Upper lobe of left lung (tissue), 4 donors: ENCODE data around the gene SWI5.

Experiments used
- POLR2A ChIP-seq, 4 donors: fragments of 450-650 bp; IDR thresholded peaks; one replicate each; pipeline ENCODE4 v1.5.1; 2016 to 2017; ENCODE audit warnings: antibody characterized with exemption in 4 of 4, mild to moderate bottlenecking in 2 of 4
- POLR2AphosphoS5 ChIP-seq, 2 donors: sonication (generic); formaldehyde crosslinking; IDR thresholded peaks; one replicate each; pipeline ENCODE4 v1.5.1; 2017; ENCODE audit warnings: antibody characterized with exemption in 2 of 2
- TF ChIP-seq, protein P1 (sequence below), 6 experiments: fragments of 450-650 bp in 4 of 6; fragments of 200-600 bp in 2 of 6; sonication (generic) in 2 of 6; IDR thresholded peaks; one replicate each; pipeline ENCODE4 v1.5.1; 2016 to 2019; ENCODE audit warnings: antibody characterized with exemption in 6 of 6

- TF ChIP-seq POLR2A (IDR thresholded peaks at IDR 0.05) (no peak), POLR2AphosphoS5 (IDR thresholded peaks at IDR 0.05) (no peak)
- TF ChIP-seq, protein P1, sequence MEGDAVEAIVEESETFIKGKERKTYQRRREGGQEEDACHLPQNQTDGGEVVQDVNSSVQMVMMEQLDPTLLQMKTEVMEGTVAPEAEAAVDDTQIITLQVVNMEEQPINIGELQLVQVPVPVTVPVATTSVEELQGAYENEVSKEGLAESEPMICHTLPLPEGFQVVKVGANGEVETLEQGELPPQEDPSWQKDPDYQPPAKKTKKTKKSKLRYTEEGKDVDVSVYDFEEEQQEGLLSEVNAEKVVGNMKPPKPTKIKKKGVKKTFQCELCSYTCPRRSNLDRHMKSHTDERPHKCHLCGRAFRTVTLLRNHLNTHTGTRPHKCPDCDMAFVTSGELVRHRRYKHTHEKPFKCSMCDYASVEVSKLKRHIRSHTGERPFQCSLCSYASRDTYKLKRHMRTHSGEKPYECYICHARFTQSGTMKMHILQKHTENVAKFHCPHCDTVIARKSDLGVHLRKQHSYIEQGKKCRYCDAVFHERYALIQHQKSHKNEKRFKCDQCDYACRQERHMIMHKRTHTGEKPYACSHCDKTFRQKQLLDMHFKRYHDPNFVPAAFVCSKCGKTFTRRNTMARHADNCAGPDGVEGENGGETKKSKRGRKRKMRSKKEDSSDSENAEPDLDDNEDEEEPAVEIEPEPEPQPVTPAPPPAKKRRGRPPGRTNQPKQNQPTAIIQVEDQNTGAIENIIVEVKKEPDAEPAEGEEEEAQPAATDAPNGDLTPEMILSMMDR (IDR thresholded peaks at IDR 0.05) = no peak
Measured at GRCh38 chr9:128324401-128324800, 48.3 kb downstream of the SWI5 start.
